Measurements from ENCODE around the gene SERP2.

DNA sequence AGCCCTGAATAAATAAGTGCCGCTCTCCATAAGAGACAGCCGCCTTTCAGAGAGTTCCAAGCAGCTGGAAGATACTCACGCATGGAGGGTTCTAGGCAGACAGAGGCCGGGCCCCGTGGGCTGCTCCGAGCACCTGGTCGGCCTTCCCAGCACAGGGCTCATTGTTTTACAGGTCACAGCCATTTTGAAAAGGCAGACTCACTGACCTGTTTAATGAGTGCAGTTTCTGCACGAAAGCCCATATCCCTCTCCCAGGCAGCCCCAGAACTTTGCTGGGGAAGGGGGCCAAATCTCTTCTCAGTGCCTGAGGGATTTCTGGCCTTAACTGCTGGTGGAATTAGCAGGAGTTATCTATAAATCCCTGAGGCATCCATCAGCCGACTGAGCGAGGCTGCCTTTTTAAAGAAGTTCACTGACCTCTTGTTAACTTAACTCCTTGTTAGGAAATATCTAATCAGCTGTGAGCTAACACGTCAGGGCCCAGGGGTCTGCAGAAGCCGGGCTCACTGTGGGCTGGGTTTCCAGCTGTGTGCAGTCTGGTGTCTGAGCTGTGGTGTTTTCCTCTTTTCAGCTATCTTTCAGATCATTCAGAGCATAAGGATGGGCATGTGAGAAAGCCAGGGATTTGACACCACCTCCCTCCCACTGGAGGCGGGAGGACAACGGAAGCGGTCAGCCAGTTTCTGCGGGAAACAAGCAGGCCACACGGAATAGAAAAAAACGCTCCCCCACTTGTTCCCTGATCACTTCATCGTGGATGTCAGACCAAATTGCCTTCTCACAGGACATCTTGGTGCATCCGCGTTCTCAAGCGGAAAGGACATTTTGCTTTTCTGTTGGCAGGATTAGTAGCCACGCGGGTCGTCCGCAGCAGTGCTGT lies 23.3 kb downstream of the SERP2 start:
- TF ChIP-seq, protein P1, sequence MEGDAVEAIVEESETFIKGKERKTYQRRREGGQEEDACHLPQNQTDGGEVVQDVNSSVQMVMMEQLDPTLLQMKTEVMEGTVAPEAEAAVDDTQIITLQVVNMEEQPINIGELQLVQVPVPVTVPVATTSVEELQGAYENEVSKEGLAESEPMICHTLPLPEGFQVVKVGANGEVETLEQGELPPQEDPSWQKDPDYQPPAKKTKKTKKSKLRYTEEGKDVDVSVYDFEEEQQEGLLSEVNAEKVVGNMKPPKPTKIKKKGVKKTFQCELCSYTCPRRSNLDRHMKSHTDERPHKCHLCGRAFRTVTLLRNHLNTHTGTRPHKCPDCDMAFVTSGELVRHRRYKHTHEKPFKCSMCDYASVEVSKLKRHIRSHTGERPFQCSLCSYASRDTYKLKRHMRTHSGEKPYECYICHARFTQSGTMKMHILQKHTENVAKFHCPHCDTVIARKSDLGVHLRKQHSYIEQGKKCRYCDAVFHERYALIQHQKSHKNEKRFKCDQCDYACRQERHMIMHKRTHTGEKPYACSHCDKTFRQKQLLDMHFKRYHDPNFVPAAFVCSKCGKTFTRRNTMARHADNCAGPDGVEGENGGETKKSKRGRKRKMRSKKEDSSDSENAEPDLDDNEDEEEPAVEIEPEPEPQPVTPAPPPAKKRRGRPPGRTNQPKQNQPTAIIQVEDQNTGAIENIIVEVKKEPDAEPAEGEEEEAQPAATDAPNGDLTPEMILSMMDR (IDR thresholded peaks at IDR 0.05 in 2 of 3, conservative IDR thresholded peaks at IDR 0.05 in 1 of 3; ENCODE audit: control insufficient read depth in 2 of 3, extremely low read depth in 1 of 3, insufficient read depth in 1 of 3, low read depth in 3 of 3, low read length in 3 of 3) = no peak
- TF ChIP-seq EZH2 (IDR thresholded peaks at IDR 0.05; ENCODE audit: borderline replicate concordance, control insufficient read depth, low read depth, low read length) (no peak), EP300 (IDR thresholded peaks at IDR 0.05; ENCODE audit: borderline replicate concordance in 1 of 2, control insufficient read depth in 1 of 2, low read depth in 2 of 2, low read length in 2 of 2) (no peak), BRCA1 (IDR thresholded peaks at IDR 0.05; ENCODE audit: low read depth, low read length) (no peak), ETV6 (conservative IDR thresholded peaks at IDR 0.05 in 1 of 2, IDR thresholded peaks at IDR 0.05 in 1 of 2; ENCODE audit: borderline replicate concordance in 1 of 2, low read depth in 1 of 2) (no peak), SKIL (IDR thresholded peaks at IDR 0.05; ENCODE audit: low read depth, poor library complexity, severe bottlenecking) (no peak), FOXK2 (IDR thresholded peaks at IDR 0.05) (no peak), TAF1 (IDR thresholded peaks at IDR 0.05; ENCODE audit: borderline replicate concordance, low read depth, low read length) (no peak)
- TF ChIP-seq, protein P2, sequence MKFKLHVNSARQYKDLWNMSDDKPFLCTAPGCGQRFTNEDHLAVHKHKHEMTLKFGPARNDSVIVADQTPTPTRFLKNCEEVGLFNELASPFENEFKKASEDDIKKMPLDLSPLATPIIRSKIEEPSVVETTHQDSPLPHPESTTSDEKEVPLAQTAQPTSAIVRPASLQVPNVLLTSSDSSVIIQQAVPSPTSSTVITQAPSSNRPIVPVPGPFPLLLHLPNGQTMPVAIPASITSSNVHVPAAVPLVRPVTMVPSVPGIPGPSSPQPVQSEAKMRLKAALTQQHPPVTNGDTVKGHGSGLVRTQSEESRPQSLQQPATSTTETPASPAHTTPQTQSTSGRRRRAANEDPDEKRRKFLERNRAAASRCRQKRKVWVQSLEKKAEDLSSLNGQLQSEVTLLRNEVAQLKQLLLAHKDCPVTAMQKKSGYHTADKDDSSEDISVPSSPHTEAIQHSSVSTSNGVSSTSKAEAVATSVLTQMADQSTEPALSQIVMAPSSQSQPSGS (IDR thresholded peaks at IDR 0.05; ENCODE audit: low read length) = no peak

All from GM12878 (cell line).